Spinal cord (tissue), 10 donors: Measurements from ENCODE around the gene HOXD9. TPM values are rescaled to one million over a fixed set of nuclear protein-coding genes. Genes with fewer than 3 reads are reported as not detected.

ENCODE experiments used
- DNase-seq, 6 donors: peaks; one replicate each; pipeline versions ENCODE4 v3.0.0 to v3.0.0-alpha.2; 2013 to 2015; ENCODE audit warnings: low spot score in 6 of 6, low read depth in 4 of 6
- H3K27ac ChIP-seq: one replicate; pipeline ENCODE4 v1.5.1; 2013; ENCODE audit warnings: low read depth, low read length, control low read depth
- H3K27me3 ChIP-seq: one replicate; pipeline ENCODE4 v1.6.1; 2013; ENCODE audit warnings: low read length; ENCODE audit not compliant: control insufficient read depth, insufficient read depth
- H3K36me3 ChIP-seq: one replicate; pipeline ENCODE4 v1.6.1; 2013; ENCODE audit warnings: low read length; ENCODE audit not compliant: control insufficient read depth, insufficient read depth
- H3K4me1 ChIP-seq: one replicate; pipeline ENCODE4 v1.6.1; 2013; ENCODE audit warnings: low read length; ENCODE audit not compliant: control insufficient read depth, insufficient read depth
- H3K4me3 ChIP-seq: one replicate; pipeline ENCODE4 v1.5.1; 2013; ENCODE audit warnings: low read depth, low read length, control low read depth
- H3K9me3 ChIP-seq: one replicate; pipeline ENCODE4 v1.6.1; 2013; ENCODE audit warnings: low read length; ENCODE audit not compliant: control insufficient read depth, insufficient read depth
- WGBS: methylation state at CpG from one replicate; pipeline ENCODE4 v1.1.5; 2013; ENCODE audit warnings: missing lambda C conversion rate; ENCODE audit not compliant: insufficient coverage; 5-methylcytosine and 5-hydroxymethylcytosine counted together
- polyA plus RNA-seq, 2 donors: library from polyadenylated mRNA; unstranded; fragments of 120-200 nt; gene quantifications; one replicate each; pipeline ENCODE4 v1.2.1, GENCODE V29; 2013; ENCODE audit not compliant: insufficient read length in 2 of 2
- total RNA-seq, 2 donors: library from RNA; depleted of rRNA in 1 of 2; stranded (reverse); fragments of 120-200 nt in 1 of 2; fragments of >200 nt in 1 of 2; gene quantifications; one replicate each; pipeline versions ENCODE4 v1.2.3 to v1.2.4, GENCODE V29; 2013 to 2014
- donor health status: healthy.

The HOXD9 gene
- total and polyA plus RNA-seq, 4 donors = 0.22 to 3.2 (median 3.1) TPM

- Histone ChIP-seq H3K36me3 (no peaks in the 10 kb centered on the region), H3K9me3 (no peaks in the 10 kb centered on the region), H3K4me1 (peaks cover 37% of the 10 kb centered on the region), H3K27ac (peak overlapping the region; percentile 83), H3K4me3 (peak overlapping the region; percentile 64), H3K27me3 (peaks cover 12% of the 10 kb centered on the region)
- WGBS = 0% methylated on average over 91 of the region's 100 CpGs
- DNase-seq = peak in 4 of 6 donors; percentile 76 to 93 (median 84)
Measured at GRCh38 chr2:176130147-176130956, 7.8 kb downstream of the HOXD9 start.

DNA sequence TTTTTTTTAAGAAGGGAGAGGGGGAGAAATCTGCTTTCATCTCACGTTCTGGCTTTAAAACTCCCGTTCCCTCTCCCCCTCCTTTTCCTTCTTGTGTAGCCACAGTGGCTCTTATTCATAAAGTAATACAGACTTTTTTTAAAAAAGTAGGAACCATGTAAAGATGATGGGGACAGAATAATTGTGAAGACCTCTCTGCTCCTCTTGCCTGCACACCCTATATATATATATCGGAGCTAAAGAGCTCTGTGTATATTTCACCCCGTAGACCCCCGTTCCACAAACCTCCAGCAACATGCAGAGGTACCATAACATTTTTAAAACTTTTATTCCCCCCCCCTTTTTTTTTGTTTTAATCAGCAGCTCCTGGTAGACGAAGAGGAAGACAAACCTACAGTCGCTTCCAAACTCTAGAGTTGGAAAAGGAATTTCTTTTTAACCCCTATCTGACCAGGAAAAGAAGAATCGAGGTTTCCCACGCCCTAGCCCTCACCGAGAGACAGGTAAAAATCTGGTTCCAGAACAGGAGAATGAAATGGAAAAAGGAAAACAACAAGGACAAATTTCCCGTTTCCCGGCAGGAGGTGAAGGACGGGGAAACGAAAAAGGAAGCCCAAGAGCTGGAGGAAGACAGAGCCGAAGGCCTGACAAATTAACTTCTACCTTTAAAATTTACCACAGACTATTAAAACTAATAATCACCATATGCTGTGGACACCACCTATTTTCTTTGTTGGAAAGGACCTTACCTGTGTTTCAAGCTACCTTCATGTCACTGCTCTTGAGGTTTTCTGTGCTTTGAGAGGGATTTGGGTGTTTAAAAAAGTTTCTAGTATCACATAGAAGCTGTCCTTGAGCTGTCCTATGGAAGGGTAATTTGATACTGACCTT, 8.7 kb downstream of the HOXD9 start:
- WGBS = no CpG with 5 or more reads among the region's 15 CpGs
- H3K27me3 ChIP-seq = peaks cover 4% of the 10 kb centered on the region
- peaks cover 35% of the 10 kb centered on the region for H3K4me1 ChIP-seq
- no peaks in the 10 kb centered on the region for H3K36me3 ChIP-seq
- peak overlapping the region; percentile 83 for H3K27ac ChIP-seq
- no peaks in the 10 kb centered on the region for H3K9me3 ChIP-seq
- DNase-seq = peak in 1 of 6 donors; percentile 65
- peak overlapping the region; percentile 64 for H3K4me3 ChIP-seq

DNA sequence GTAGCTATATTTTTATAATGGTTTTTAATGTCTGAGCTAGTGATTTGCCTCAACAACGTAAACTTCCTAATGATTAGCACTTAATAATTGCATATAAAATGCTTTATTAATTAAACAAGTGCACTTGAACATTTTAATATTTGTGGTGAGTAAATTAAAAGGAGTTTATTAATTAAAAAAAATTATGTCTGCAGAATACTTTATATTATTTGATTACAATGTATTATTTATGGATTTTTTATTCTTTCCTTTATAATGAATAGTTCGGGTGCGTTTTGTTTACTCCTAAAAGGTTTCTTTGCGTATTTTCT, 9.3 kb downstream of the HOXD9 start:
- H3K27me3 ChIP-seq = peaks cover 4% of the 10 kb centered on the region
- H3K27ac ChIP-seq = peak overlapping the region; percentile 83
- peaks cover 35% of the 10 kb centered on the region for H3K4me1 ChIP-seq

DNA sequence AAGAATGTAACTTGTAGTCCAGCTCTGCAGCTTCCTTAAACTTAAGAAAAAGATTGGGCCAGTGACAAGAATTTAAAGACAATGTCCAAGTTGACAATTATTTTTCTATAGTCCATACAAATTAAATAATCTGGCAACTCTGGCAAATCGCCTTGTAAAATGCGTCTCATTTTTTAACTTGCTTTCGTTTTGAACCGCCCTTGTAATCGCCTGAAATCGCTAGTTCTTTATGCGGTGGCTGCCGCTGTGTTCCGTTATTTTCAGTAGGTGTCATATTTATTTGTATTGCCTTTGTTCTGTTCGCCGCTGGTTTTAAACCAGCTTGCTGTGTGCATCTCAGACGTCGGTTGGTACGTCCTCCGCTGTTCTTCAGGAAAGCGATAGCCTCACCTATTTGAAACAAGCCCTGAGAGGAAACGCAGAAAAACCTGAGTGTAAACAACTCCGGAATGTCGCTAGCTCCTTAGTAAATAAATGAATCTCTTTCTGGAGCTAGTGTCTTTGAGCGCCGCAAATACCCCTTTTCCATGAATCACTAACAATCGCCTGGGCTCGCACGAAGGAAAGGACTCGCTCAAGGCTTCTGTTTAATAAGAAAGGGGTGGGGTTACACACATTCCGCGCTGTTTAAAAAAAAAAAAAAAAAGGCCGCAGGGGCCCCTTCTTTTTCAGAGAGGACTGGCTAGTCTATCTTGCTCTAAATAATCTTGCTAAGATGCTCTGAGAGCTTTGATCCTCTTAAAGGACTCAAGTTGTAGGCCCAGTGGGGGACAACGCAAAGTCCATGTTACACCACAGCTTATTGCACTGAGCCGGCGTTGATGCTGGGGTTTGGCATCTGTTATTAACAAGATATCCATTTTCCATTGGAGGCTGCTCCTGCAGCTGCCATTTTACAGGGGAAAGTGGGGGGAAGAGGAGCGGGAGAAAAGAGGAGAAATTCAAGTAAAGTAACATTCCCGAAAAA, 10.0 kb downstream of the HOXD9 start:
- H3K27me3 ChIP-seq = peaks cover 4% of the 10 kb centered on the region
- peak in 2 of 6 donors; percentile 65 to 89 for DNase-seq
- WGBS = 9% methylated on average over 9 of the region's 33 CpGs
- H3K4me3 ChIP-seq = peak overlapping the region; percentile 64
- H3K9me3 ChIP-seq = no peaks in the 10 kb centered on the region
- no peaks in the 10 kb centered on the region for H3K36me3 ChIP-seq
- H3K4me1 ChIP-seq = peaks cover 35% of the 10 kb centered on the region
- peak overlapping the region; percentile 83 for H3K27ac ChIP-seq

More for the DNA sequence above, 9.3 kb downstream of the HOXD9 start:
- Histone ChIP-seq H3K36me3 (no peaks in the 10 kb centered on the region), H3K4me3 (peak overlapping the region; percentile 64), H3K9me3 (no peaks in the 10 kb centered on the region)
- WGBS = no CpG with 5 or more reads among the region's 4 CpGs
- DNase-seq = no peak

DNA sequence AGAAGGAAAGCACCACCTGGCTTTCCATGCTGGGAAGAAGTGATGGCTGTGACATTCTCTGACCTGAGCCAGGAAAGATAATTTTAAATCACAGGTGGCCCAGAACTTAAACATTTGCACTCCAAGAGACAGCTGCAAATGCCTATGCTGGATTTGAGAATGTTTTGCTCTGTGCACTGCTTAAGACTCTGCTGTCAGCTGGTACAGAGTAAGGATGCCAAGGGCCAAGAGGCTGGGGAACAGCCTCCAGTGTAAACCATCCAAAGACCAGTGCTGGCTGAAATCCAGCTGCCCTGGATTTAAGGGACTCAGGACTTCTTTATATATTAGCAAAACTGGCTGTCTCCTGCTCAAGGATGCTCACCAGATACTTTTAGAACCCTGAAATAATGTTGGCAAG, 10.9 kb downstream of the HOXD9 start:
- Histone ChIP-seq H3K4me3 (no peak overlapping the region), H3K36me3 (no peaks in the 10 kb centered on the region), H3K27ac (peak overlapping the region; percentile 83), H3K27me3 (no peaks in the 10 kb centered on the region), H3K9me3 (no peaks in the 10 kb centered on the region), H3K4me1 (peaks cover 30% of the 10 kb centered on the region)
- DNase-seq = peak in 2 of 6 donors; percentile 85

DNA sequence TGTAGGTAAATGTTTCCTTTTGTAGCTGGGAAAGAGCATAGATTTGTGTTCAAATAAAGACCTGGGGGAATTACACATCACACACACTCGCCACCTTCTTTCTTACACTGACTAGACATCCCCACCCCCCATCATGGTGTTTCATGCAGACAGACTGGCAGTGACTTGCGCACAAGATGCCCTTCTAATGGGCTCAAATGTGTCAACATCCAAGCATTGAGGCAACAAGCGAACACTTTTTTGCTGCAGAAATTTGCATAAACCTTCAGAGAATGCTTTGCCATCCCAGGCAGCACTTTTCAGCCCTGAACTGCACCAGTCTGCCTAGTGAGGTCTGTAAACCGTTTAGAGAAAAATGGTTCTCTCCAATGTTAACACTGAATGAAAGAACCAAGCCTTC, 11.5 kb downstream of the HOXD9 start:
- Histone ChIP-seq H3K36me3 (no peaks in the 10 kb centered on the region), H3K4me1 (peaks cover 24% of the 10 kb centered on the region), H3K9me3 (no peaks in the 10 kb centered on the region), H3K4me3 (no peak overlapping the region), H3K27ac (peak overlapping the region; percentile 83), H3K27me3 (no peaks in the 10 kb centered on the region)
- peak in 2 of 6 donors; percentile 47 to 93 for DNase-seq
- WGBS = 16% methylated on average over 3 of the region's 4 CpGs

DNA sequence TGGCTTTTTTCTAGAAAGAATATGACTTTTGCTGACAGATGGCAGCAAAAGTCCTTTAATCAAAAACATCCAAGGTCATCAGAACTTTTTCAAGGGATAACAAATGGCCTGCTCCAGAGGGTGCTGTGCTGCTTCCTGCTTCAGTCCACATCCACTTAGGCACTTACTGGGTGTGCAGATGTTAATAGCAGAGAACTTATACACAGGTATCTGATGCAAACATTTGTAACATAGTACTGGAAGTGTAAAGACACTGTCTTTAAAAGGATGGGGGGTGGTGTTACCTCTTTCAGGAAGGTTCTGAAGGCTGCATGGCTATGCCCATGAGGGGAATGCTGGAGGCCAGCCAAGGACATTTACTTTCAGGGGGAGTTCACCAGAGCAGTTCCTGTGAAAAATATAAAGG, 12.5 kb downstream of the HOXD9 start:
- Histone ChIP-seq H3K27ac (peak overlapping the region; percentile 83), H3K27me3 (no peaks in the 10 kb centered on the region), H3K4me3 (peak overlapping the region; percentile 84), H3K4me1 (peaks cover 20% of the 10 kb centered on the region), H3K9me3 (no peaks in the 10 kb centered on the region), H3K36me3 (no peaks in the 10 kb centered on the region)
- peak in 1 of 6 donors; percentile 82 for DNase-seq

DNA sequence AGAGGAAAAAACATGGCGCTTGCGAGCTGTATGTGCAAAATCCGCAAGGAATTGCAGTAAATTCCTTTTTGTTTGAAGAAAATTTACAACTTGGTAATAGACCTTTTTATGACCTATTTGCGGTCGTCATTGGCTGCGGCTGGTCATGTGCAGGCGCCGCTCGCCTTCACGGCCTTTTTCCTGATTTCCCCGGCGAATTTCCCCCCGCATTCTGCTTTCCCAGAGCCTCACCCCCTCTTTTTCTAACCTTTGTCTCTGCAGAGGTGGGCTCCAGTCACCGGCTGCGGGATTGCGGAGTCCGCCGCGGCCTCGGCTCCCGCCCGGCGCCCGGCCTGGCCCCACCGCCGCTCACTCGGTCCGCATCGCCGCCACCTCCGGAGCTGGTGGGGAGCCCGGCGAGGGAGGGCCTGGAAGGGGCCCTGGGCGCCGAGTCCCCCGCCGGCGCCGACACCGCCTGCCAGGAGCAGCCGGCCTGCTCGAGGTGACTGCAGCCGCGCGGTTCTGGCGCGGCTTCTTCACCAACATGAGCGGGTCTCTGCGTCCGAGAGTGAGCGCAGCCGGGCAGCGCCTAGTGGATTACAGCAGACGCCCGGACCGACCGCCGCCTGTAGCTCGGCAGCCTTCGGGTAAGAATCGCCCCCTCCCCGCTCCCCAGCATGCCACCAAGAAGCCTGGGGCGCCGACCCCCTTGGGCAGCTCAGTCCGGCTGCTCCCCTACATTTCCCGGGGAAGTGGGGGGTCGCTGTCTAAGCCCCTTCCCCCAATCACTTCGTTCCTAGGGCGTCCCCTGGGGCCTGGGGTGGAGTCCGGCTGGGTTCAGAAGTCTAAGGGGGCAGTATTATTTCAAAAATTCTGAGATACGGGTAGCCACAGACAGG, 14.1 kb downstream of the HOXD9 start:
- H3K4me1 ChIP-seq = peaks cover 33% of the 10 kb centered on the region
- WGBS = 0% methylated on average over 62 of the region's 71 CpGs
- peak overlapping the region; percentile 91 for H3K27ac ChIP-seq
- no peaks in the 10 kb centered on the region for H3K9me3 ChIP-seq
- DNase-seq = peak in 4 of 6 donors; percentile 77 to 99 (median 82)
- H3K27me3 ChIP-seq = no peaks in the 10 kb centered on the region
- H3K36me3 ChIP-seq = peaks cover 7% of the 10 kb centered on the region
- H3K4me3 ChIP-seq = peak overlapping the region; percentile 84
